ENCODE measurements around the gene TMEM238L. TPM values are rescaled to one million over a fixed set of nuclear protein-coding genes. Genes with fewer than 3 reads are reported as not detected.
A peak's percentile ranks its signal among the peaks of the same experiment; 100 is the strongest.

The TMEM238L gene
- total and polyA plus RNA-seq, 9 of the 15 experiments (the other 6 are each of a cell fraction or from before 2014, with no cell fraction given), result not detected

- TF ChIP-seq, protein P1, sequence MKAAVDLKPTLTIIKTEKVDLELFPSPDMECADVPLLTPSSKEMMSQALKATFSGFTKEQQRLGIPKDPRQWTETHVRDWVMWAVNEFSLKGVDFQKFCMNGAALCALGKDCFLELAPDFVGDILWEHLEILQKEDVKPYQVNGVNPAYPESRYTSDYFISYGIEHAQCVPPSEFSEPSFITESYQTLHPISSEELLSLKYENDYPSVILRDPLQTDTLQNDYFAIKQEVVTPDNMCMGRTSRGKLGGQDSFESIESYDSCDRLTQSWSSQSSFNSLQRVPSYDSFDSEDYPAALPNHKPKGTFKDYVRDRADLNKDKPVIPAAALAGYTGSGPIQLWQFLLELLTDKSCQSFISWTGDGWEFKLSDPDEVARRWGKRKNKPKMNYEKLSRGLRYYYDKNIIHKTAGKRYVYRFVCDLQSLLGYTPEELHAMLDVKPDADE (conservative IDR thresholded peaks at IDR 0.05; ENCODE audit: control insufficient read depth, low read depth, low read length), result no peak
- TF ChIP-seq, protein P2, sequence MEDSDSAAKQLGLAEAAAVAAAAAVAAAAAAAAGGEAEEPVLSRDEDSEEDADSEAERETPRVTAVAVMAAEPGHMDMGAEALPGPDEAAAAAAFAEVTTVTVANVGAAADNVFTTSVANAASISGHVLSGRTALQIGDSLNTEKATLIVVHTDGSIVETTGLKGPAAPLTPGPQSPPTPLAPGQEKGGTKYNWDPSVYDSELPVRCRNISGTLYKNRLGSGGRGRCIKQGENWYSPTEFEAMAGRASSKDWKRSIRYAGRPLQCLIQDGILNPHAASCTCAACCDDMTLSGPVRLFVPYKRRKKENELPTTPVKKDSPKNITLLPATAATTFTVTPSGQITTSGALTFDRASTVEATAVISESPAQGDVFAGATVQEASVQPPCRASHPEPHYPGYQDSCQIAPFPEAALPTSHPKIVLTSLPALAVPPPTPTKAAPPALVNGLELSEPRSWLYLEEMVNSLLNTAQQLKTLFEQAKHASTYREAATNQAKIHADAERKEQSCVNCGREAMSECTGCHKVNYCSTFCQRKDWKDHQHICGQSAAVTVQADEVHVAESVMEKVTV (CRISPR knock-in tag; IDR thresholded peaks at IDR 0.05), result no peak
- TF ChIP-seq GTF2E2 (tag; IDR thresholded peaks at IDR 0.05) (no peak), PREB (CRISPR knock-in tag; IDR thresholded peaks at IDR 0.05) (no peak), POLR2H (tag; IDR thresholded peaks at IDR 0.05; ENCODE audit: low read depth) (peak; percentile 73), ZNF398 (CRISPR knock-in tag; IDR thresholded peaks at IDR 0.05) (no peak), TAF7 (tag; IDR thresholded peaks at IDR 0.05) (no peak), NR2C2 (CRISPR knock-in tag; IDR thresholded peaks at IDR 0.05) (no peak), NR2C2 (tag; IDR thresholded peaks at IDR 0.05) (no peak), ZNF764 (CRISPR knock-in tag; IDR thresholded peaks at IDR 0.05; ENCODE audit: low read depth) (no peak), ZNF184 (CRISPR knock-in tag; IDR thresholded peaks at IDR 0.05) (no peak), TCF7L2 (IDR thresholded peaks at IDR 0.05; ENCODE audit: low read depth, low read length) (no peak), SIX5 (IDR thresholded peaks at IDR 0.05; ENCODE audit: borderline replicate concordance in 1 of 2, insufficient read depth in 1 of 2, low read depth in 1 of 2, low read length in 2 of 2) (no peak), RBM34 (IDR thresholded peaks at IDR 0.05; ENCODE audit: borderline replicate concordance, insufficient read depth, low read length) (no peak)
- TF ChIP-seq, protein P3, sequence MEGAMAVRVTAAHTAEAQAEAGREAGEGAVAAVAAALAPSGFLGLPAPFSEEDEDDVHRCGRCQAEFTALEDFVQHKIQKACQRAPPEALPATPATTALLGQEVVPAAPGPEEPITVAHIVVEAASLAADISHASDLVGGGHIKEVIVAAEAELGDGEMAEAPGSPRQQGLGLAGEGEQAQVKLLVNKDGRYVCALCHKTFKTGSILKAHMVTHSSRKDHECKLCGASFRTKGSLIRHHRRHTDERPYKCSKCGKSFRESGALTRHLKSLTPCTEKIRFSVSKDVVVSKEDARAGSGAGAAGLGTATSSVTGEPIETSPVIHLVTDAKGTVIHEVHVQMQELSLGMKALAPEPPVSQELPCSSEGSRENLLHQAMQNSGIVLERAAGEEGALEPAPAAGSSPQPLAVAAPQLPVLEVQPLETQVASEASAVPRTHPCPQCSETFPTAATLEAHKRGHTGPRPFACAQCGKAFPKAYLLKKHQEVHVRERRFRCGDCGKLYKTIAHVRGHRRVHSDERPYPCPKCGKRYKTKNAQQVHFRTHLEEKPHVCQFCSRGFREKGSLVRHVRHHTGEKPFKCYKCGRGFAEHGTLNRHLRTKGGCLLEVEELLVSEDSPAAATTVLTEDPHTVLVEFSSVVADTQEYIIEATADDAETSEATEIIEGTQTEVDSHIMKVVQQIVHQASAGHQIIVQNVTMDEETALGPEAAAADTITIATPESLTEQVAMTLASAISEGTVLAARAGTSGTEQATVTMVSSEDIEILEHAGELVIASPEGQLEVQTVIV (CRISPR knock-in tag; IDR thresholded peaks at IDR 0.05; ENCODE audit: borderline replicate concordance), result no peak
Measured at GRCh38 chr17:10790491-10791401, 13.2 kb downstream of the TMEM238L start (continued).

All from K562 (cell line).